Measurements from ENCODE around the gene PLCB2.

PLCB2 gene

GRCh38 chr15:40293905-40294895, 13.5 kb downstream of the PLCB2 start:
- Histone ChIP-seq H3K9me3 (ENCODE audit: insufficient read depth, low read length) (no peaks in the 10 kb centered on the region), H3K9ac (ENCODE audit: insufficient read length, low read depth) (no peak overlapping the region), H3K36me3 (ENCODE audit: insufficient read depth, insufficient read length, low read length) (no peaks in the 10 kb centered on the region), H3K27me3 (ENCODE audit: insufficient read depth, insufficient read length) (peaks cover 26% of the 10 kb centered on the region), H3K4me1 (ENCODE audit: insufficient read depth, insufficient read length) (peaks cover 4% of the 10 kb centered on the region), H3K4me3 (ENCODE audit: insufficient read length, low read depth) (no peak overlapping the region)
- DNase-seq (ENCODE audit: low read depth, low spot score), result no peak
- TF ChIP-seq YY1 (IDR thresholded peaks at IDR 0.05; ENCODE audit: insufficient read depth, insufficient read length), result no peak
- TF ChIP-seq ZNF274 (IDR thresholded peaks at IDR 0.05; ENCODE audit: low read depth, low read length), result no peak
- TF ChIP-seq SUZ12 (IDR thresholded peaks at IDR 0.05; ENCODE audit: extremely low read depth, insufficient read depth, insufficient read length), result no peak

GRCh38 chr15:40293006-40293405, 14.7 kb downstream of the PLCB2 start:
- Histone ChIP-seq H3K4me1 (ENCODE audit: insufficient read depth, insufficient read length) (peaks cover 4% of the 10 kb centered on the region), H3K36me3 (ENCODE audit: insufficient read depth, insufficient read length, low read length) (peaks cover 5% of the 10 kb centered on the region), H3K9ac (ENCODE audit: insufficient read length, low read depth) (no peak overlapping the region), H3K4me3 (ENCODE audit: insufficient read length, low read depth) (no peak overlapping the region), H3K9me3 (ENCODE audit: insufficient read depth, low read length) (no peaks in the 10 kb centered on the region), H3K27me3 (ENCODE audit: insufficient read depth, insufficient read length) (peaks cover 26% of the 10 kb centered on the region)
- DNase-seq (ENCODE audit: low read depth, low spot score), result no peak
- TF ChIP-seq YY1 (IDR thresholded peaks at IDR 0.05; ENCODE audit: insufficient read depth, insufficient read length), result no peak
- no peak for TF ChIP-seq SUZ12 (IDR thresholded peaks at IDR 0.05; ENCODE audit: extremely low read depth, insufficient read depth, insufficient read length)
- no peak for TF ChIP-seq ZNF274 (IDR thresholded peaks at IDR 0.05; ENCODE audit: low read depth, low read length)

GRCh38 chr15:40292246-40292645, 15.5 kb downstream of the PLCB2 start:
- H3K27me3 ChIP-seq (ENCODE audit: insufficient read depth, insufficient read length), result peaks cover 26% of the 10 kb centered on the region
- H3K9me3 ChIP-seq (ENCODE audit: insufficient read depth, low read length), result no peaks in the 10 kb centered on the region
- H3K4me1 ChIP-seq (ENCODE audit: insufficient read depth, insufficient read length), result peaks cover 5% of the 10 kb centered on the region
- peaks cover 5% of the 10 kb centered on the region for H3K36me3 ChIP-seq (ENCODE audit: insufficient read depth, insufficient read length, low read length)
- no peak overlapping the region for H3K9ac ChIP-seq (ENCODE audit: insufficient read length, low read depth)
- no peak for DNase-seq (ENCODE audit: low read depth, low spot score)
- TF ChIP-seq ZNF274 (IDR thresholded peaks at IDR 0.05; ENCODE audit: low read depth, low read length), result no peak
- no peak for TF ChIP-seq SUZ12 (IDR thresholded peaks at IDR 0.05; ENCODE audit: extremely low read depth, insufficient read depth, insufficient read length)
- TF ChIP-seq YY1 (IDR thresholded peaks at IDR 0.05; ENCODE audit: insufficient read depth, insufficient read length), result no peak
- H3K4me3 ChIP-seq (ENCODE audit: insufficient read length, low read depth), result no peak overlapping the region

GRCh38 chr15:40290918-40291574, 16.7 kb downstream of the PLCB2 start:
- Histone ChIP-seq H3K9ac (ENCODE audit: insufficient read length, low read depth) (peak overlapping the region; percentile 81), H3K9me3 (ENCODE audit: insufficient read depth, low read length) (no peaks in the 10 kb centered on the region), H3K27me3 (ENCODE audit: insufficient read depth, insufficient read length) (peaks cover 26% of the 10 kb centered on the region), H3K4me3 (ENCODE audit: insufficient read length, low read depth) (peak overlapping the region; percentile 30), H3K4me1 (ENCODE audit: insufficient read depth, insufficient read length) (peaks cover 16% of the 10 kb centered on the region), H3K36me3 (ENCODE audit: insufficient read depth, insufficient read length, low read length) (peaks cover 5% of the 10 kb centered on the region)
- no peak for TF ChIP-seq SUZ12 (IDR thresholded peaks at IDR 0.05; ENCODE audit: extremely low read depth, insufficient read depth, insufficient read length)
- no peak for TF ChIP-seq ZNF274 (IDR thresholded peaks at IDR 0.05; ENCODE audit: low read depth, low read length)
- TF ChIP-seq YY1 (IDR thresholded peaks at IDR 0.05; ENCODE audit: insufficient read depth, insufficient read length), result no peak
- no peak for DNase-seq (ENCODE audit: low read depth, low spot score)

GRCh38 chr15:40290545-40290917, 17.2 kb downstream of the PLCB2 start:
- Histone ChIP-seq H3K9me3 (ENCODE audit: insufficient read depth, low read length) (no peaks in the 10 kb centered on the region), H3K4me3 (ENCODE audit: insufficient read length, low read depth) (no peak overlapping the region), H3K27me3 (ENCODE audit: insufficient read depth, insufficient read length) (peaks cover 26% of the 10 kb centered on the region), H3K4me1 (ENCODE audit: insufficient read depth, insufficient read length) (peaks cover 17% of the 10 kb centered on the region), H3K9ac (ENCODE audit: insufficient read length, low read depth) (no peak overlapping the region), H3K36me3 (ENCODE audit: insufficient read depth, insufficient read length, low read length) (peaks cover 5% of the 10 kb centered on the region)
- DNase-seq (ENCODE audit: low read depth, low spot score), result no peak
- no peak for TF ChIP-seq YY1 (IDR thresholded peaks at IDR 0.05; ENCODE audit: insufficient read depth, insufficient read length)

GRCh38 chr15:40289140-40289775, 18.5 kb downstream of the PLCB2 start:
- Histone ChIP-seq H3K36me3 (ENCODE audit: insufficient read depth, insufficient read length, low read length) (peaks cover 5% of the 10 kb centered on the region), H3K4me3 (ENCODE audit: insufficient read length, low read depth) (no peak overlapping the region), H3K27me3 (ENCODE audit: insufficient read depth, insufficient read length) (peaks cover 26% of the 10 kb centered on the region), H3K4me1 (ENCODE audit: insufficient read depth, insufficient read length) (peaks cover 21% of the 10 kb centered on the region), H3K9ac (ENCODE audit: insufficient read length, low read depth) (no peak overlapping the region), H3K9me3 (ENCODE audit: insufficient read depth, low read length) (no peaks in the 10 kb centered on the region)
- TF ChIP-seq SUZ12 (IDR thresholded peaks at IDR 0.05; ENCODE audit: extremely low read depth, insufficient read depth, insufficient read length) (no peak), YY1 (IDR thresholded peaks at IDR 0.05; ENCODE audit: insufficient read depth, insufficient read length) (no peak), ZNF274 (IDR thresholded peaks at IDR 0.05; ENCODE audit: low read depth, low read length) (no peak)
- no peak for DNase-seq (ENCODE audit: low read depth, low spot score)

- peaks cover 19% of the 10 kb centered on the region for H3K4me1 ChIP-seq (ENCODE audit: insufficient read depth, insufficient read length)
These were observed 19.8 kb downstream of the PLCB2 start for GRCh38 chr15:40287968-40288367.

More at GRCh38 chr15:40287968-40288367, 19.8 kb downstream of the PLCB2 start:
- Histone ChIP-seq H3K9me3 (ENCODE audit: insufficient read depth, low read length) (no peaks in the 10 kb centered on the region), H3K27me3 (ENCODE audit: insufficient read depth, insufficient read length) (peaks cover 34% of the 10 kb centered on the region), H3K4me3 (ENCODE audit: insufficient read length, low read depth) (no peak overlapping the region), H3K36me3 (ENCODE audit: insufficient read depth, insufficient read length, low read length) (peaks cover 5% of the 10 kb centered on the region), H3K9ac (ENCODE audit: insufficient read length, low read depth) (no peak overlapping the region)
- DNase-seq (ENCODE audit: low read depth, low spot score), result no peak
- no peak for TF ChIP-seq SUZ12 (IDR thresholded peaks at IDR 0.05; ENCODE audit: extremely low read depth, insufficient read depth, insufficient read length)
